Endothelial cell of umbilical vein (primary cell): ENCODE measurements around the gene FARP1. TPM values are rescaled to one million over a fixed set of nuclear protein-coding genes. Genes with fewer than 3 reads are reported as not detected.

Experiments
- BruUV-seq: library from RNA; stranded (reverse); fragments of 400-500 nt; replicated peaks from 2 replicates; lab custom pipeline; 2021; lab: Mats Ljungman, UMichigan
- CTCF ChIA-PET: fragments of 300-600, 350-600 bp; sonication (Branson Sonifier 250); formaldehyde crosslinking; loops from one replicate; lab custom pipeline; 2021; ENCODE audit warnings: antibody characterized with exemption, inconsistent platforms; lab: Charles Lee
- POLR2A ChIA-PET: fragments of 300-600, 350-600 bp; sonication (Branson Sonifier 250); formaldehyde crosslinking; loops from one replicate; lab custom pipeline; 2021; ENCODE audit warnings: antibody characterized with exemption, inconsistent platforms; lab: Charles Lee
- DNase-seq: peaks from one replicate; pipeline ENCODE4 v3.0.0-alpha.2; 2011; ENCODE audit warnings: low read depth, low spot score
- FAIRE-seq: peaks from 2 replicates; lab custom pipeline; 2011; peaks lifted over from hg19 to GRCh38; lab: Jason Lieb, UNC
- H2AFZ ChIP-seq: 2 replicates; pipeline ENCODE4 v1.6.0; 2012; ENCODE audit warnings: low read depth, low read length, control low read depth, inconsistent platforms
- H3K27ac ChIP-seq: 2 replicates; pipeline ENCODE4 v1.5.1; 2011; ENCODE audit warnings: low read depth, mild to moderate bottlenecking, control low read depth, low read length, moderate library complexity; ENCODE audit not compliant: insufficient read depth
- H3K27me3 ChIP-seq, 2 experiments: 2 replicates each; pipeline versions ENCODE4 v1.6.0 to v1.6.1; 2011; ENCODE audit warnings: low read length in 2 of 2, mixed read lengths in 1 of 2; ENCODE audit not compliant: control insufficient read depth in 2 of 2, insufficient read depth in 2 of 2
- H3K36me3 ChIP-seq, 2 experiments: 2 replicates in 1 of 2; 3 replicates in 1 of 2; pipeline ENCODE4 v1.5.1; 2011; ENCODE audit warnings: low read length in 2 of 2, mild to moderate bottlenecking in 1 of 2, moderate library complexity in 1 of 2; ENCODE audit not compliant: control insufficient read depth in 2 of 2, insufficient read depth in 2 of 2; ENCODE audit errors: extremely low read depth in 1 of 2
- H3K4me1 ChIP-seq: 3 replicates; pipeline ENCODE4 v1.5.1; 2011; ENCODE audit warnings: mild to moderate bottlenecking, low read length; ENCODE audit not compliant: control insufficient read depth, insufficient read depth; ENCODE audit errors: extremely low read depth
- H3K4me2 ChIP-seq: 2 replicates; pipeline ENCODE4 v1.6.1; 2011; ENCODE audit warnings: low read length, control low read depth, mixed read lengths; ENCODE audit not compliant: insufficient read depth
- H3K4me3 ChIP-seq, 3 experiments: fragments of 200-600 bp in 1 of 3; sonication (generic), shearing (Covaris generic) in 1 of 3; replicated peaks in 1 of 3; 2 replicates each; pipeline ENCODE4 v1.5.1; 2011 to 2016; ENCODE audit warnings: control low read depth in 3 of 3, low read length in 3 of 3, mild to moderate bottlenecking in 2 of 3, inconsistent platforms in 1 of 3, low read depth in 1 of 3, moderate library complexity in 1 of 3; ENCODE audit not compliant: insufficient read depth in 1 of 3
- H3K79me2 ChIP-seq: 2 replicates; pipeline ENCODE4 v1.6.0; 2012; ENCODE audit warnings: low read length, inconsistent platforms; ENCODE audit not compliant: control insufficient read depth, insufficient read depth
- H3K9ac ChIP-seq: replicated peaks from 2 replicates; pipeline ENCODE3; 2011; ENCODE audit warnings: low read length, control low read depth; ENCODE audit not compliant: insufficient read depth; ENCODE audit errors: extremely low read depth
- H3K9me1 ChIP-seq: replicated peaks from 3 replicates; pipeline ENCODE4 v1.6.0; 2011; ENCODE audit warnings: mild to moderate bottlenecking, low read length; ENCODE audit not compliant: control insufficient read depth, insufficient read depth; ENCODE audit errors: extremely low read depth
- H3K9me3 ChIP-seq: replicated peaks from 2 replicates; pipeline ENCODE4 v1.5.1; 2012; ENCODE audit warnings: low read length, inconsistent platforms; ENCODE audit not compliant: control insufficient read depth, insufficient read depth
- H4K20me1 ChIP-seq: replicated peaks from 2 replicates; pipeline ENCODE3; 2011; ENCODE audit warnings: mild to moderate bottlenecking, low read length; ENCODE audit not compliant: control insufficient read depth, insufficient read depth; ENCODE audit errors: extremely low read depth
- CTCF ChIP-seq, 2 donors: IDR thresholded peaks; 1 replicate in 1 of 2; 2 replicates in 1 of 2; pipeline ENCODE4 v1.5.1; 2011; ENCODE audit warnings: low read length in 2 of 2, mild to moderate bottlenecking in 2 of 2, moderate library complexity in 2 of 2, control low read depth in 1 of 2, inconsistent platforms in 1 of 2, low read depth in 1 of 2; ENCODE audit not compliant: insufficient read depth in 1 of 2; ENCODE audit errors: extremely low read depth in 1 of 2
- EZH2 ChIP-seq: IDR thresholded peaks from 2 replicates; pipeline ENCODE4 v1.6.1; 2012; ENCODE audit warnings: borderline replicate concordance, low read depth, mild to moderate bottlenecking, moderate library complexity, low read length, inconsistent platforms; ENCODE audit not compliant: severe bottlenecking
- FOS ChIP-seq: IDR thresholded peaks from 2 replicates; pipeline ENCODE4 v1.6.1; 2011; ENCODE audit warnings: mild to moderate bottlenecking, low read length, moderate library complexity, borderline replicate concordance; ENCODE audit not compliant: insufficient read depth
- GATA2 ChIP-seq: IDR thresholded peaks from 2 replicates; pipeline ENCODE4 v1.7.0; 2011; ENCODE audit warnings: low read depth, mild to moderate bottlenecking, moderate library complexity, mixed read lengths, low read length; ENCODE audit not compliant: insufficient read length, insufficient read depth
- JUN ChIP-seq: IDR thresholded peaks from 2 replicates; pipeline ENCODE4 v1.6.1; 2011; ENCODE audit warnings: borderline replicate concordance, low read depth; ENCODE audit not compliant: insufficient read length, insufficient read depth
- MAX ChIP-seq: IDR thresholded peaks from 2 replicates; pipeline ENCODE4 v1.6.1; 2011; ENCODE audit not compliant: insufficient read depth, insufficient read length
- MYC ChIP-seq: IDR thresholded peaks from one replicate; pipeline ENCODE4 v1.6.1; 2011; ENCODE audit warnings: mild to moderate bottlenecking, low read depth, low read length
- POLR2A ChIP-seq: IDR thresholded peaks from 2 replicates; pipeline ENCODE4 v1.6.1; 2012; ENCODE audit warnings: low read depth, mild to moderate bottlenecking, control low read depth, low read length
- POLR2AphosphoS5 ChIP-seq: IDR thresholded peaks from 2 replicates; pipeline ENCODE4 v1.6.1; 2012; ENCODE audit warnings: low read depth, mild to moderate bottlenecking, control low read depth, low read length, moderate library complexity; ENCODE audit not compliant: insufficient read depth
- dilution Hi-C: fragments of 300-500 bp; cut with MboI; formaldehyde crosslinking; loops from one replicate; pipeline ENCODE4 v1.15.0; 2019; ENCODE audit warnings: low sequenced_read_pairs; ENCODE audit not compliant: extremely low pct_ligation_motif_present
- intact Hi-C: fragments of 100-400 bp; cut with micrococcal nuclease; formaldehyde crosslinking; loops from one replicate; pipeline ENCODE4 v1.10.0; 2022
- polyA plus RNA-seq, 4 experiments: library from polyadenylated mRNA; depleted of rRNA in 3 of 4; stranded (reverse) in 3 of 4; unstranded in 1 of 4; fragments of >200 nt; gene quantifications; 2 replicates each; pipeline versions ENCODE4 v1.2.1 to v1.2.3, GENCODE V29; 2011 to 2012; ENCODE audit warnings: missing spikeins in 1 of 4
- total RNA-seq: library from RNA; stranded (reverse); gene quantifications from 2 replicates; pipeline ENCODE4 v1.2.3, GENCODE V29; 2021

Gene FARP1
- total and polyA plus RNA-seq, 2 donors (not counting 3 experiments of a cell fraction or from before 2014, with no cell fraction given), result 19.0 to 77.7 TPM

- TF ChIP-seq JUN (no peak), EZH2 (no peak), GATA2 (no peak), CTCF (IDR thresholded peaks at IDR 0.05; ENCODE audit: extremely low read depth in 1 of 2, insufficient read depth in 1 of 2, low read depth in 1 of 2, low read length in 2 of 2) (no peak), POLR2AphosphoS5 (no peak), POLR2A (no peak), FOS (no peak), MAX (no peak), MYC (no peak)
- dilution Hi-C loops, result no loop called here
- Histone ChIP-seq H3K4me3 (no peak overlapping the region), H3K9ac (no peak overlapping the region), H3K36me3 (no peaks in the 10 kb centered on the region), H4K20me1 (no peaks in the 10 kb centered on the region), H3K4me2 (no peak overlapping the region), H3K27ac (no peak overlapping the region), H3K9me3 (no peaks in the 10 kb centered on the region), H3K79me2 (no peaks in the 10 kb centered on the region), H3K9me1 (no peaks in the 10 kb centered on the region), H3K27me3 (no peaks in the 10 kb centered on the region), H2AFZ (no peak overlapping the region), H3K4me1 (no peaks in the 10 kb centered on the region)
- POLR2A ChIA-PET, result no interaction called here
- FAIRE-seq, result no peak
- DNase-seq, result no peak
- no TSS peak for BruUV-seq
- intact Hi-C loops, result no loop called here
- CTCF ChIA-PET, result interaction anchor here (0.7 to 2.0 kb wide), 2 partner anchors 17 to 290 kb away, joined by 3 to 5 read pairs; no protein-coding TSS in a partner anchor
Observed at GRCh38 chr13:98332222-98332621, 189.3 kb downstream of the FARP1 start.
